ENCODE measurements around the gene VPS26C. TPM values are rescaled to one million over a fixed set of nuclear protein-coding genes. Genes with fewer than 3 reads are reported as not detected.
"Not testable (repeated sequence)": the region's sequence is repeated elsewhere in the genome, so short reads cannot be mapped to it uniquely, and the experiment has no call there.

VPS26C gene
- total and polyA plus RNA-seq, 2 donors, result 29.4 to 36.2 TPM

GRCh38 chr21:37283191-37283710 is 16.1 kb upstream of the VPS26C start:
- not testable (repeated sequence) for H3K9me3 ChIP-seq (ENCODE audit: control insufficient read depth in 2 of 2, insufficient read depth in 1 of 2, low read length in 1 of 2); H3K27me3 ChIP-seq (ENCODE audit: control insufficient read depth in 2 of 2, insufficient read depth in 1 of 2, low read length in 1 of 2); H3K27ac ChIP-seq (ENCODE audit: low read depth in 1 of 2, low read length in 1 of 2); H3K4me1 ChIP-seq (ENCODE audit: control insufficient read depth in 2 of 2, insufficient read depth in 2 of 2, low read length in 2 of 2); DNase-seq (ENCODE audit: low read depth in 6 of 9, low spot score in 9 of 9); H3K4me3 ChIP-seq (ENCODE audit: low read length in 2 of 2); H3K36me3 ChIP-seq (ENCODE audit: control insufficient read depth in 2 of 2, insufficient read depth in 2 of 2, low read length in 1 of 2)
- 98% methylated on average over 38 of the region's 38 CpGs for WGBS

- not testable (repeated sequence) for H3K27me3 ChIP-seq (ENCODE audit: control insufficient read depth in 2 of 2, insufficient read depth in 1 of 2, low read length in 1 of 2); H3K36me3 ChIP-seq (ENCODE audit: control insufficient read depth in 2 of 2, insufficient read depth in 2 of 2, low read length in 1 of 2); H3K9me3 ChIP-seq (ENCODE audit: control insufficient read depth in 2 of 2, insufficient read depth in 1 of 2, low read length in 1 of 2); H3K4me3 ChIP-seq (ENCODE audit: low read length in 2 of 2); DNase-seq (ENCODE audit: low read depth in 6 of 9, low spot score in 9 of 9); H3K27ac ChIP-seq (ENCODE audit: low read depth in 1 of 2, low read length in 1 of 2); H3K4me1 ChIP-seq (ENCODE audit: control insufficient read depth in 2 of 2, insufficient read depth in 2 of 2, low read length in 2 of 2)
- WGBS, result 92% methylated on average over 10 of the region's 10 CpGs
Measured at GRCh38 chr21:37282602-37283001, 15.5 kb upstream of the VPS26C start.

- Histone ChIP-seq H3K36me3 (ENCODE audit: control insufficient read depth in 2 of 2, insufficient read depth in 2 of 2, low read length in 1 of 2) (no peaks in the 10 kb centered on the region), H3K27me3 (ENCODE audit: control insufficient read depth in 2 of 2, insufficient read depth in 1 of 2, low read length in 1 of 2) (no peaks in the 10 kb centered on the region), H3K4me1 (ENCODE audit: control insufficient read depth in 2 of 2, insufficient read depth in 2 of 2, low read length in 2 of 2) (no peaks in the 10 kb centered on the region), H3K9me3 (ENCODE audit: control insufficient read depth in 2 of 2, insufficient read depth in 1 of 2, low read length in 1 of 2) (no peaks in the 10 kb centered on the region), H3K4me3 (ENCODE audit: low read length in 2 of 2) (no peak overlapping the region), H3K27ac (ENCODE audit: low read depth in 1 of 2, low read length in 1 of 2) (no peak overlapping the region)
- WGBS, result 73% methylated on average over 16 of the region's 16 CpGs
- peak in 2 of 9 donors; percentile 31 to 35 for DNase-seq (ENCODE audit: low read depth in 6 of 9, low spot score in 9 of 9)
Measured at GRCh38 chr21:37281993-37282392, 14.9 kb upstream of the VPS26C start.

GRCh38 chr21:37281579-37281978 is 14.4 kb upstream of the VPS26C start:
- WGBS, result 56% methylated on average over 10 of the region's 10 CpGs
- H3K4me3 ChIP-seq (ENCODE audit: low read length in 2 of 2), result no peak overlapping the region

GRCh38 chr21:37279271-37279670 is 12.1 kb upstream of the VPS26C start:
- WGBS, result 98% methylated on average over 4 of the region's 4 CpGs
- not testable (repeated sequence) for H3K4me1 ChIP-seq (ENCODE audit: control insufficient read depth in 2 of 2, insufficient read depth in 2 of 2, low read length in 2 of 2); H3K36me3 ChIP-seq (ENCODE audit: control insufficient read depth in 2 of 2, insufficient read depth in 2 of 2, low read length in 1 of 2); H3K9me3 ChIP-seq (ENCODE audit: control insufficient read depth in 2 of 2, insufficient read depth in 1 of 2, low read length in 1 of 2); DNase-seq (ENCODE audit: low read depth in 6 of 9, low spot score in 9 of 9); H3K27me3 ChIP-seq (ENCODE audit: control insufficient read depth in 2 of 2, insufficient read depth in 1 of 2, low read length in 1 of 2); H3K4me3 ChIP-seq (ENCODE audit: low read length in 2 of 2); H3K27ac ChIP-seq (ENCODE audit: low read depth in 1 of 2, low read length in 1 of 2)

More at GRCh38 chr21:37281579-37281978, 14.4 kb upstream of the VPS26C start:
- no peaks in the 10 kb centered on the region for H3K36me3 ChIP-seq (ENCODE audit: control insufficient read depth in 2 of 2, insufficient read depth in 2 of 2, low read length in 1 of 2)
- H3K27me3 ChIP-seq (ENCODE audit: control insufficient read depth in 2 of 2, insufficient read depth in 1 of 2, low read length in 1 of 2), result no peaks in the 10 kb centered on the region
- H3K9me3 ChIP-seq (ENCODE audit: control insufficient read depth in 2 of 2, insufficient read depth in 1 of 2, low read length in 1 of 2), result no peaks in the 10 kb centered on the region
- DNase-seq (ENCODE audit: low read depth in 6 of 9, low spot score in 9 of 9), result no peak
- H3K4me1 ChIP-seq (ENCODE audit: control insufficient read depth in 2 of 2, insufficient read depth in 2 of 2, low read length in 2 of 2), result no peaks in the 10 kb centered on the region
- no peak overlapping the region for H3K27ac ChIP-seq (ENCODE audit: low read depth in 1 of 2, low read length in 1 of 2)

- 87% methylated on average over 7 of the region's 7 CpGs for WGBS
- Histone ChIP-seq H3K36me3 (ENCODE audit: control insufficient read depth in 2 of 2, insufficient read depth in 2 of 2, low read length in 1 of 2) (no peaks in the 10 kb centered on the region), H3K9me3 (ENCODE audit: control insufficient read depth in 2 of 2, insufficient read depth in 1 of 2, low read length in 1 of 2) (no peaks in the 10 kb centered on the region), H3K27me3 (ENCODE audit: control insufficient read depth in 2 of 2, insufficient read depth in 1 of 2, low read length in 1 of 2) (no peaks in the 10 kb centered on the region), H3K4me3 (ENCODE audit: low read length in 2 of 2) (no peak overlapping the region), H3K4me1 (ENCODE audit: control insufficient read depth in 2 of 2, insufficient read depth in 2 of 2, low read length in 2 of 2) (no peaks in the 10 kb centered on the region), H3K27ac (ENCODE audit: low read depth in 1 of 2, low read length in 1 of 2) (no peak overlapping the region)
- no peak for DNase-seq (ENCODE audit: low read depth in 6 of 9, low spot score in 9 of 9)
Measured at GRCh38 chr21:37278199-37278598, 11.1 kb upstream of the VPS26C start.

- Histone ChIP-seq H3K27ac (ENCODE audit: low read depth in 1 of 2, low read length in 1 of 2) (no peak overlapping the region), H3K27me3 (ENCODE audit: control insufficient read depth in 2 of 2, insufficient read depth in 1 of 2, low read length in 1 of 2) (no peaks in the 10 kb centered on the region), H3K36me3 (ENCODE audit: control insufficient read depth in 2 of 2, insufficient read depth in 2 of 2, low read length in 1 of 2) (no peaks in the 10 kb centered on the region), H3K4me3 (ENCODE audit: low read length in 2 of 2) (no peak overlapping the region), H3K9me3 (ENCODE audit: control insufficient read depth in 2 of 2, insufficient read depth in 1 of 2, low read length in 1 of 2) (no peaks in the 10 kb centered on the region), H3K4me1 (ENCODE audit: control insufficient read depth in 2 of 2, insufficient read depth in 2 of 2, low read length in 2 of 2) (no peaks in the 10 kb centered on the region)
- WGBS, result 89% methylated on average over 3 of the region's 3 CpGs
- no peak for DNase-seq (ENCODE audit: low read depth in 6 of 9, low spot score in 9 of 9)
Measured at GRCh38 chr21:37276377-37276776, 9.2 kb upstream of the VPS26C start.

- no peak overlapping the region for H3K27ac ChIP-seq (ENCODE audit: low read depth in 1 of 2, low read length in 1 of 2)
- H3K36me3 ChIP-seq (ENCODE audit: control insufficient read depth in 2 of 2, insufficient read depth in 2 of 2, low read length in 1 of 2), result no peaks in the 10 kb centered on the region
- no peaks in the 10 kb centered on the region for H3K9me3 ChIP-seq (ENCODE audit: control insufficient read depth in 2 of 2, insufficient read depth in 1 of 2, low read length in 1 of 2)
- no peaks in the 10 kb centered on the region for H3K4me1 ChIP-seq (ENCODE audit: control insufficient read depth in 2 of 2, insufficient read depth in 2 of 2, low read length in 2 of 2)
- 92% methylated on average over 9 of the region's 9 CpGs for WGBS
- H3K27me3 ChIP-seq (ENCODE audit: control insufficient read depth in 2 of 2, insufficient read depth in 1 of 2, low read length in 1 of 2), result no peaks in the 10 kb centered on the region
- no peak for DNase-seq (ENCODE audit: low read depth in 6 of 9, low spot score in 9 of 9)
- H3K4me3 ChIP-seq (ENCODE audit: low read length in 2 of 2), result no peak overlapping the region
Measured at GRCh38 chr21:37273911-37274690, 7.0 kb upstream of the VPS26C start.

GRCh38 chr21:37273440-37273839 is 6.3 kb upstream of the VPS26C start:
- H3K9me3 ChIP-seq (ENCODE audit: control insufficient read depth in 2 of 2, insufficient read depth in 1 of 2, low read length in 1 of 2), result no peaks in the 10 kb centered on the region
- H3K27me3 ChIP-seq (ENCODE audit: control insufficient read depth in 2 of 2, insufficient read depth in 1 of 2, low read length in 1 of 2), result no peaks in the 10 kb centered on the region
- no peaks in the 10 kb centered on the region for H3K36me3 ChIP-seq (ENCODE audit: control insufficient read depth in 2 of 2, insufficient read depth in 2 of 2, low read length in 1 of 2)
- no peak overlapping the region for H3K4me3 ChIP-seq (ENCODE audit: low read length in 2 of 2)
- WGBS, result 87% methylated on average over 1 of the region's 1 CpG
- H3K27ac ChIP-seq (ENCODE audit: low read depth in 1 of 2, low read length in 1 of 2), result no peak overlapping the region
- DNase-seq (ENCODE audit: low read depth in 6 of 9, low spot score in 9 of 9), result no peak
- peaks cover 0 to 2% of the 10 kb centered on the region in 2 donors for H3K4me1 ChIP-seq (ENCODE audit: control insufficient read depth in 2 of 2, insufficient read depth in 2 of 2, low read length in 2 of 2)
